ENCODE data around the gene MUC6.

DNA sequence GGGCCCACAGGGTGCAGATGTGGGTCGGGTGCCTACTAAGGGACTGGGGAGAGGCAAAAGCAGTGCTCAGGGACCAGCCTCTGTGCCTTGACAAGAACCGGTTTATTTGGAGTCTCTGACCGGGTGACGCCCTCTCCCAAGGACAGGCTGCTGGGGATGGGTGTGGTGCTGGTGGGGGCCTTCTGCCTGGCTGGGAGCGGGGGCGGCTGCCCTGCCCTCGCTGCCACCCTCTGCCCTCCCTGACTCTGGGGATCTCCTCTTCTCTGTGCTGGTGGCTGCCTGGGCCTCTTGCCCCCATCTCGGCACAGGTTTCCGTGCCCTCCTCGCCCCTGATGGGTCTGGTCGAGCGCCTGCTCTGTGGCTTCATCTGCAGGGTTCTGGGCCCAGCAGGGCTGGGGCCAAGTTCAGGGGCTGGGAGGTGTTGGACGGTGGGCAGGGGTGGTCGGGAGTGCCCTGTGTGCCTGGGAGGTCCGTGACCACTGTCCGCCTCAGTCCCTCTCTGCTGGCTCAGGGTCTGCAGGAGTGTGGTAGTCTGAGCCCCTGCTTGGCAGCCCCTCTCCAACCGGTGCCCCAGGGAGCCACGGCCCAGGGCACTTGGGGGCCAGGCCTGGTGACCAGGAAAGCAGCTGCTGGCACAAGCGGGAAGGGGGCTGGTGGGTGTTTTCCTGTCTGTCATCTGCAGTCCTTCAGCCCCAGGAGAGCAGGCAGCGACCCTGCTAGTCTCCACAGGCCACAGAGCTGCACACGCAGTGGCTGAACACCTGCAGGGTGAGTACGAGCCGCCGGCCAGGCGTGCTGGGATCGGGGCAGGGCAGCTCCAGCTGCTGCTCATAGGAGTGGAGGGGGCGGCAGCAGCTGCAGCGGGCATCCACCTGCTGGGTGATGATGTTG is 23.5 kb downstream of the MUC6 start:
- TF ChIP-seq RCOR1 (IDR thresholded peaks at IDR 0.05; ENCODE audit: low read length) (no peak), USF2 (IDR thresholded peaks at IDR 0.05; ENCODE audit: borderline replicate concordance, low read depth, low read length) (no peak), EZH2phosphoT487 (IDR thresholded peaks at IDR 0.05; ENCODE audit: borderline replicate concordance, low read depth) (no peak), ZBTB33 (IDR thresholded peaks at IDR 0.05; ENCODE audit: borderline replicate concordance, low read depth) (no peak), CHD2 (IDR thresholded peaks at IDR 0.05; ENCODE audit: low read length, partially characterized antibody) (no peak), YY1 (IDR thresholded peaks at IDR 0.05; ENCODE audit: low read depth) (no peak)
- TF ChIP-seq, protein P1, sequence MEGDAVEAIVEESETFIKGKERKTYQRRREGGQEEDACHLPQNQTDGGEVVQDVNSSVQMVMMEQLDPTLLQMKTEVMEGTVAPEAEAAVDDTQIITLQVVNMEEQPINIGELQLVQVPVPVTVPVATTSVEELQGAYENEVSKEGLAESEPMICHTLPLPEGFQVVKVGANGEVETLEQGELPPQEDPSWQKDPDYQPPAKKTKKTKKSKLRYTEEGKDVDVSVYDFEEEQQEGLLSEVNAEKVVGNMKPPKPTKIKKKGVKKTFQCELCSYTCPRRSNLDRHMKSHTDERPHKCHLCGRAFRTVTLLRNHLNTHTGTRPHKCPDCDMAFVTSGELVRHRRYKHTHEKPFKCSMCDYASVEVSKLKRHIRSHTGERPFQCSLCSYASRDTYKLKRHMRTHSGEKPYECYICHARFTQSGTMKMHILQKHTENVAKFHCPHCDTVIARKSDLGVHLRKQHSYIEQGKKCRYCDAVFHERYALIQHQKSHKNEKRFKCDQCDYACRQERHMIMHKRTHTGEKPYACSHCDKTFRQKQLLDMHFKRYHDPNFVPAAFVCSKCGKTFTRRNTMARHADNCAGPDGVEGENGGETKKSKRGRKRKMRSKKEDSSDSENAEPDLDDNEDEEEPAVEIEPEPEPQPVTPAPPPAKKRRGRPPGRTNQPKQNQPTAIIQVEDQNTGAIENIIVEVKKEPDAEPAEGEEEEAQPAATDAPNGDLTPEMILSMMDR (IDR thresholded peaks at IDR 0.05): no peak

Data from SK-N-SH (cell line).